CD14-positive monocyte (primary cell): ENCODE measurements around the gene COL4A5. TPM values are rescaled to one million over a fixed set of nuclear protein-coding genes. Genes with fewer than 3 reads are reported as not detected.

Source experiments
- DNase-seq, 3 donors: peaks; one replicate each; pipeline ENCODE4 v3.0.0-alpha.2; 2011 to 2022
- H2AFZ ChIP-seq: 2 replicates; pipeline ENCODE4 v1.6.0; 2012; ENCODE audit warnings: mild to moderate bottlenecking, low read depth, low read length, inconsistent platforms; ENCODE audit not compliant: insufficient read depth, poor library complexity, severe bottlenecking
- H3K27ac ChIP-seq, 2 donors: 1 replicate in 1 of 2; 2 replicates in 1 of 2; pipeline ENCODE4 v1.5.1; 2012 to 2013; ENCODE audit warnings: low read length in 2 of 2, control low read depth in 1 of 2, inconsistent platforms in 1 of 2, low read depth in 1 of 2, mild to moderate bottlenecking in 1 of 2
- H3K27me3 ChIP-seq, 2 donors: one replicate each; pipeline versions ENCODE4 v1.6.0 to v1.6.1; 2011 to 2013; ENCODE audit warnings: low read length in 2 of 2; ENCODE audit not compliant: control insufficient read depth in 2 of 2, insufficient read depth in 2 of 2
- H3K36me3 ChIP-seq, 2 donors: replicated peaks in 1 of 2; 1 replicate in 1 of 2; 2 replicates in 1 of 2; pipeline versions ENCODE4 v1.5.1 to v1.6.1; 2012 to 2013; ENCODE audit warnings: low read length in 2 of 2, control low read depth in 1 of 2, inconsistent platforms in 1 of 2, mild to moderate bottlenecking in 1 of 2; ENCODE audit not compliant: insufficient read depth in 2 of 2, control insufficient read depth in 1 of 2
- H3K4me1 ChIP-seq, 2 donors: 1 replicate in 1 of 2; 2 replicates in 1 of 2; pipeline versions ENCODE4 v1.5.1 to v1.6.1; 2012 to 2013; ENCODE audit warnings: low read length in 2 of 2, control low read depth in 1 of 2, inconsistent platforms in 1 of 2, mild to moderate bottlenecking in 1 of 2, moderate library complexity in 1 of 2; ENCODE audit not compliant: insufficient read depth in 2 of 2, control insufficient read depth in 1 of 2
- H3K4me2 ChIP-seq: replicated peaks from 2 replicates; pipeline ENCODE3; 2012; ENCODE audit warnings: low read length, moderate library complexity, mild to moderate bottlenecking; ENCODE audit not compliant: poor library complexity, severe bottlenecking; ENCODE audit errors: extremely low read depth
- H3K4me3 ChIP-seq, 3 experiments: fragments of 200-600 bp in 1 of 3; sonication (generic) in 1 of 3; replicated peaks in 1 of 3; 1 replicate in 2 of 3; 2 replicates in 1 of 3; pipeline ENCODE4 v1.5.1; 2011 to 2013; ENCODE audit warnings: low read length in 3 of 3, mild to moderate bottlenecking in 3 of 3, control low read depth in 2 of 3, low read depth in 2 of 3, inconsistent platforms in 1 of 3, moderate library complexity in 1 of 3
- H3K79me2 ChIP-seq: 2 replicates; pipeline ENCODE4 v1.6.0; 2012; ENCODE audit warnings: mild to moderate bottlenecking, control low read depth, inconsistent platforms, low read length, moderate library complexity; ENCODE audit not compliant: insufficient read depth
- H3K9ac ChIP-seq: 2 replicates; pipeline ENCODE4 v1.6.0; 2017; ENCODE audit warnings: low read length, mild to moderate bottlenecking; ENCODE audit not compliant: insufficient read depth, poor library complexity, severe bottlenecking
- H3K9me3 ChIP-seq, 2 donors: replicated peaks in 1 of 2; 1 replicate in 1 of 2; 2 replicates in 1 of 2; pipeline versions ENCODE4 v1.5.1 to v1.6.1; 2012 to 2013; ENCODE audit warnings: low read length in 2 of 2, control low read depth in 1 of 2; ENCODE audit not compliant: control insufficient read depth in 1 of 2, insufficient read depth in 1 of 2
- H4K20me1 ChIP-seq: 2 replicates; pipeline ENCODE4 v1.6.0; 2012; ENCODE audit warnings: mild to moderate bottlenecking, low read length, control low read depth, moderate library complexity; ENCODE audit not compliant: insufficient read depth
- H3K27ac Mint-ChIP-seq, 7 donors: one replicate each; pipeline ENCODE4 v1.8.0; 2020; ENCODE audit warnings: mild to moderate bottlenecking in 7 of 7, mixed read lengths in 7 of 7, moderate library complexity in 6 of 7, inconsistent platforms in 2 of 7
- H3K27me3 Mint-ChIP-seq, 3 donors: one replicate each; pipeline ENCODE4 v1.8.0; 2021 to 2022; ENCODE audit warnings: low read depth in 3 of 3, mild to moderate bottlenecking in 3 of 3, mixed read lengths in 3 of 3, moderate library complexity in 3 of 3, inconsistent platforms in 1 of 3
- H3K36me3 Mint-ChIP-seq, 2 donors: one replicate each; pipeline ENCODE4 v1.8.0; 2020; ENCODE audit warnings: mixed read lengths in 2 of 2, inconsistent platforms in 1 of 2, mild to moderate bottlenecking in 1 of 2
- H3K4me1 Mint-ChIP-seq: one replicate; pipeline ENCODE4 v1.8.0; 2020; ENCODE audit warnings: mild to moderate bottlenecking, mixed read lengths
- H3K4me3 Mint-ChIP-seq, 2 donors: one replicate each; pipeline ENCODE4 v1.8.0; 2020; ENCODE audit warnings: mild to moderate bottlenecking in 2 of 2, mixed read lengths in 2 of 2, moderate library complexity in 1 of 2
- H3K9me3 Mint-ChIP-seq, 7 donors: one replicate each; pipeline ENCODE4 v1.8.0; 2020 to 2022; ENCODE audit warnings: mixed read lengths in 7 of 7, mild to moderate bottlenecking in 6 of 7, moderate library complexity in 6 of 7, inconsistent platforms in 2 of 7
- CTCF ChIP-seq: fragments of 200-600 bp; IDR thresholded peaks from one replicate; pipeline ENCODE4 v1.8.0; 2022; ENCODE audit warnings: antibody characterized with exemption, mild to moderate bottlenecking
- WGBS: methylation state at CpG from one replicate; pipeline ENCODE4 v1.1.5; 2013; ENCODE audit warnings: missing lambda C conversion rate; ENCODE audit not compliant: insufficient coverage; 5-methylcytosine and 5-hydroxymethylcytosine counted together
- intact Hi-C, 2 donors: fragments of 100-400 bp; cut with micrococcal nuclease; formaldehyde crosslinking; loops; one replicate each; pipeline versions ENCODE4 v1.15.0 to v1.15.1; 2023
- polyA plus RNA-seq, 3 donors: library from polyadenylated mRNA; depleted of rRNA in 1 of 3; unstranded in 2 of 3; stranded (reverse) in 1 of 3; fragments of 300-500 nt in 2 of 3; fragments of >200 nt in 1 of 3; fragmentation: Illumina TruSeq in 2 of 3; gene quantifications; 1 replicate in 2 of 3; 2 replicates in 1 of 3; pipeline ENCODE4 v1.2.3, GENCODE V29; 2012 to 2021

The COL4A5 gene
- polyA plus RNA-seq, 3 donors = not detected

DNA sequence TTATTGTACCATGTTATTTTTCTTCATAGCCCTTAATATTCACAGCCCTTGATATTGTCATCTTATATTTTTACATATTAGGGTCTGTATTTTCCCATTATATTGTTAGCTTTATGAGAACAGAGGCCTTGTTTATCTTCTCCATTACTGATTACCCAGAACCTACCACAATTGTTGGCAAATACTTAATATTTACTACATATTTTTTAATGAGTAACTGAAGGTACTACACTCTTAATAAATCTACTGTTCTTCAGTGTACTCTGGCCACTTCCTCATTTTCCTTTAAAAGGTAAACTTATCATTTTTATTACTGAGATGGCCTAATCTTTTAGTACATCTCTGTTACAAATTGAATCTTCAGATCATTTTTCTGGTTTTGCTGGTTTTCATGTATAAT, 133.5 kb downstream of the COL4A5 start:
- H3K79me2 ChIP-seq = no peaks in the 10 kb centered on the region
- H2AFZ ChIP-seq = no peak overlapping the region
- Mint-ChIP-seq H3K27me3 (peaks cover 0 to 6% (median 0%) of the 10 kb centered on the region in 3 donors), H3K9me3 (no peaks in the 10 kb centered on the region), H3K4me1 (no peaks in the 10 kb centered on the region), H3K4me3 (no peak overlapping the region), H3K36me3 (no peaks in the 10 kb centered on the region), H3K27ac (no peak overlapping the region)
- no peak overlapping the region for H3K4me3 ChIP-seq
- H3K4me1 ChIP-seq = no peaks in the 10 kb centered on the region
- intact Hi-C loops = no loop called here
- H3K27ac ChIP-seq = no peak overlapping the region
- no peaks in the 10 kb centered on the region for H3K36me3 ChIP-seq
- no peak for TF ChIP-seq CTCF
- no peak overlapping the region for H3K4me2 ChIP-seq
- no peaks in the 10 kb centered on the region for H3K27me3 ChIP-seq
- no peak for DNase-seq
- H4K20me1 ChIP-seq = no peaks in the 10 kb centered on the region
- H3K9me3 ChIP-seq = no peaks in the 10 kb centered on the region
- no peak overlapping the region for H3K9ac ChIP-seq

GRCh38 chrX:108582151-108582550, 142.5 kb downstream of the COL4A5 start:
- Mint-ChIP-seq H3K4me1 (no peaks in the 10 kb centered on the region), H3K27ac (no peak overlapping the region)
- no peaks in the 10 kb centered on the region for H4K20me1 ChIP-seq

More at GRCh38 chrX:108582151-108582550, 142.5 kb downstream of the COL4A5 start:
- DNase-seq = no peak
- Mint-ChIP-seq H3K27me3 (peaks cover 0 to 11% (median 0%) of the 10 kb centered on the region in 3 donors), H3K4me3 (no peak overlapping the region), H3K36me3 (no peaks in the 10 kb centered on the region), H3K9me3 (no peaks in the 10 kb centered on the region)
- Histone ChIP-seq H3K9ac (no peak overlapping the region), H3K27ac (no peak overlapping the region), H3K27me3 (no peaks in the 10 kb centered on the region), H3K79me2 (no peaks in the 10 kb centered on the region), H3K36me3 (no peaks in the 10 kb centered on the region), H3K4me1 (no peaks in the 10 kb centered on the region), H3K4me3 (no peak overlapping the region), H3K4me2 (no peak overlapping the region), H3K9me3 (no peaks in the 10 kb centered on the region), H2AFZ (no peak overlapping the region)
- intact Hi-C loops = no loop called here
- WGBS = no CpG with 5 or more reads among the region's 1 CpG
- no peak for TF ChIP-seq CTCF
